ENCODE data around the gene CWC27.

Gene CWC27

DNA sequence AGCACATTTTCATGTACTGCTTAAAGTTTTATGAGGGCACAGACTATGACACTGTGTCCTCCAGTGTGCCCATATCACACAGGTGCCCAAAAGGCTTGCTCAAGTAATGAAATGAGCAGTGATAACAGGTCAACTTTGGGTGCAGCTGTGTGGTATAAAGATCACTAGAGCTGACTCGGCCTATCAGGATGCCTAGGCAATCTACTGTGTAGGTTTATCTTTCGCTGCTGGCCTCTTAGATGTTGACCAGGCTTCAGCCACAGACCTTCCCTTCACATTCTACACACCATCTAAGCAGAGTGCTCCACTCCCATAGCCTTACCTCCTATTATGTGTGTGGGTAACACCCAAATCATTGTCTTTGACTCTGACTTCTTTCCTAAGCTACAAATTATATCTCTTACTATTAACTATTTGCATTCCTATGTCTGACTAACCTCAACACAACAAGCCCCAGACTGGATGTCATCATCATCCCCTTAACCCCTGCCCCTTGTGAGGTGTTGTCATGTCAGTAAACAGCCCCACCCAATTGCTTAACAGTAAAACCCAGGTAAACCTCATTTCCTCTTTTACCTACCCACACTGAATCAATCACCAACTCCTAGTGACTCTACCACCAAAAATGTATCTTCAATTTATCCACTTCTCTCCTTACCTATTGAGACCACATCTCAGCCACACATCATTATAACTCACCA, 2.8 kb upstream of the CWC27 start:
- TF ChIP-seq, protein P1, sequence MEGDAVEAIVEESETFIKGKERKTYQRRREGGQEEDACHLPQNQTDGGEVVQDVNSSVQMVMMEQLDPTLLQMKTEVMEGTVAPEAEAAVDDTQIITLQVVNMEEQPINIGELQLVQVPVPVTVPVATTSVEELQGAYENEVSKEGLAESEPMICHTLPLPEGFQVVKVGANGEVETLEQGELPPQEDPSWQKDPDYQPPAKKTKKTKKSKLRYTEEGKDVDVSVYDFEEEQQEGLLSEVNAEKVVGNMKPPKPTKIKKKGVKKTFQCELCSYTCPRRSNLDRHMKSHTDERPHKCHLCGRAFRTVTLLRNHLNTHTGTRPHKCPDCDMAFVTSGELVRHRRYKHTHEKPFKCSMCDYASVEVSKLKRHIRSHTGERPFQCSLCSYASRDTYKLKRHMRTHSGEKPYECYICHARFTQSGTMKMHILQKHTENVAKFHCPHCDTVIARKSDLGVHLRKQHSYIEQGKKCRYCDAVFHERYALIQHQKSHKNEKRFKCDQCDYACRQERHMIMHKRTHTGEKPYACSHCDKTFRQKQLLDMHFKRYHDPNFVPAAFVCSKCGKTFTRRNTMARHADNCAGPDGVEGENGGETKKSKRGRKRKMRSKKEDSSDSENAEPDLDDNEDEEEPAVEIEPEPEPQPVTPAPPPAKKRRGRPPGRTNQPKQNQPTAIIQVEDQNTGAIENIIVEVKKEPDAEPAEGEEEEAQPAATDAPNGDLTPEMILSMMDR (IDR thresholded peaks at IDR 0.05; ENCODE audit: insufficient read depth, low read depth, low read length, missing control alignments), result no peak
- peak; percentile 99 for DNase-seq (ENCODE audit: low read depth)
- H3K4me3 ChIP-seq (ENCODE audit: low read length), result no peak overlapping the region

DNA sequence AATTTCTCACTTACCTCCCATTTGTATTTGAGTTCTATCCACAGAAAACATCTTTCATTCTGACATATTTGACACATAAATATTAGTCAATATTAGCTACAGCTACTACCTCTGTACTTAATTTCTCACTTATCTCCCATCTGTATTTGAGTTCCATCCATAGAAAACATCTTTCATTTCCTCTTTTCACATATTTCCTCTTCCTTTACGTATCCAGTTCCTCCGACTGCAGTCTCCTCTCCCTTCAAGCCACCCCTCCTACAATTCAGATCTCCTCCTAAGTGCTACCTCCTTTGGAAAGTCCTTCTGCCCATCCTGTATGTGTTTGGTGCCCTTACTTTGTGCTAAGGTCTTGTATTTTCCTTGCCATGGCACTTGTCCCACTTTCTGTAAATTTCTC, 1.8 kb upstream of the CWC27 start:
- H3K4me3 ChIP-seq (ENCODE audit: low read length), result peak overlapping the region; percentile 72
- DNase-seq (ENCODE audit: low read depth), result no peak
- TF ChIP-seq, protein P1 (IDR thresholded peaks at IDR 0.05; ENCODE audit: insufficient read depth, low read depth, low read length, missing control alignments), result no peak

DNA sequence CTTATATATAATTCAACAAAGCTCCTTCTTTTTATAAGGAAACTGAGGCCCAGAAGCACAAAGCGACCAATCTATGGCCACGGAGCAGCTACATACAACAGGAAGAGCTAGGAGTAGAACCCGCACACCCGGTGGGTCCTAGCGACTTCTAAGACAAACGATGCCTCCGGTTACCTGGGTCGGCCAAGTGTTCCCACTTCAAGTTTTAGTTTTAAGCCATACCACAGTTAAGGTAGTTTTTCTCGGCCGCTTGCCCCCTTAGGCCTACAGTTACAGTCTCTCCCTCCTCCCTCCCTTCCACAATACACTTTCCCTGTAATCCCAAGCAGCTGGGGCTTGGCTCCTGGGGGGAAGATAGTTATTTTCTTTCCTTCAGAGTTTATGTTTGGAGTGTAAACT, 772 bp upstream of the CWC27 start:
- peak overlapping the region; percentile 72 for H3K4me3 ChIP-seq (ENCODE audit: low read length)
- TF ChIP-seq, protein P1 (IDR thresholded peaks at IDR 0.05; ENCODE audit: insufficient read depth, low read depth, low read length, missing control alignments), result no peak
- peak; percentile 38 for DNase-seq (ENCODE audit: low read depth)

DNA sequence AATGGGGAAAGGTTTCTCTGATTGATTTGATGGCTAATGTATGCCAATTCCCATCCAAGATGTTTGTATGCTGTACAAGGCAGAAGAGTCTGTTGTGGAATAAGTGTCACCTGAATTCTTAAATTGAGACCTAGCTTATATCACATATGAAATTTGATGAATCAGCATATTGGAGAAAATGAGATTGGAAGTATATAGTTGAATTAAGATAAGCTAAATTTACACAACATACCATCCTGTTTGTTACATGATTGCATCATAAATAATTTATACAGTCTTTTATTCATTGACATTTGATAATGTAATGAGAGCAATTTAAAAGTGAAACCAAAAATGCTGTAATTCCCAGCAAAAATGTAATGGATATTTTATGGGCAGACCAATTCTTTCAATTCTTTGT, 1.1 kb downstream of the CWC27 start:
- no peak for DNase-seq (ENCODE audit: low read depth)
- TF ChIP-seq, protein P1 (IDR thresholded peaks at IDR 0.05; ENCODE audit: insufficient read depth, low read depth, low read length, missing control alignments), result no peak
- peak overlapping the region; percentile 72 for H3K4me3 ChIP-seq (ENCODE audit: low read length)

DNA sequence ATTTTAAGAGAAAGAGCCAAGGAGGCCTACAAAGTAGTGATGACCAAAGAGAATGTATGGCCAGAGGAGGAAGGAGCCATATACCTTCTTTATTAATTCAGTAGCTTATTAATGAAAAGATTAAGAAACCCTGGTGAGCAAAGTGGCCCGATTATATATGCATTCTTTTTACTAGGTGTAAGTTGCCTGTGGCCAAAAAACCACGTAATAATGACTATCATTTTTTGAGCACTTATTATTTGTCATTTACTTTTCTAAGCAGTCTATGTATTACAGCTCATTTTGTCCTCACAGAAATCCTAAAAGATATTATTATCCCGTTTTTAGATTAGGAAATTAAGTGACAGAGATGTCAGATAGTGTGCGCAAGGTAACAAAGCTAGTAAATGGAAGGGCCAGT, 3.0 kb downstream of the CWC27 start:
- no peak overlapping the region for H3K4me3 ChIP-seq (ENCODE audit: low read length)
- DNase-seq (ENCODE audit: low read depth), result peak; percentile 73
- TF ChIP-seq, protein P1 (IDR thresholded peaks at IDR 0.05; ENCODE audit: insufficient read depth, low read depth, low read length, missing control alignments), result no peak

DNA sequence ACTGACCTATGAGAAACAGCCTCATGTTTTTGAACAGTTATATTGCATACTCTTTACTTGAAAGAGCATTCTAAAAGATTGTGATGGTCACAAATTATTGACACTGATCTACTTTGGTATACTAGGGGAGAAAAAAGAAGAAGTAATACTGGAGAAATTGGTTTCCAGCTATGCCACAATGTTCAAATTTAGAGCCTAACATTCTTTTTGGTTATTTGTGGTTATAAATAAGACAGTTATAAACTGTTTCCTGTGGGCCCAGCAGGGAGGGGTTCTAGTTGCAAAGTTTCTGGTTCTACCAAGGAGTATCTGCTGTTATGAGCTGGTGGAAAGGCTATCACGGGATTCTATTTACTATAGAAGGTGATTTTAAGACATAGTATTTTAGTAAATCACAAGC, 4.8 kb downstream of the CWC27 start:
- H3K4me3 ChIP-seq (ENCODE audit: low read length), result no peak overlapping the region
- DNase-seq (ENCODE audit: low read depth), result no peak
- TF ChIP-seq, protein P1 (IDR thresholded peaks at IDR 0.05; ENCODE audit: insufficient read depth, low read depth, low read length, missing control alignments), result no peak

DNA sequence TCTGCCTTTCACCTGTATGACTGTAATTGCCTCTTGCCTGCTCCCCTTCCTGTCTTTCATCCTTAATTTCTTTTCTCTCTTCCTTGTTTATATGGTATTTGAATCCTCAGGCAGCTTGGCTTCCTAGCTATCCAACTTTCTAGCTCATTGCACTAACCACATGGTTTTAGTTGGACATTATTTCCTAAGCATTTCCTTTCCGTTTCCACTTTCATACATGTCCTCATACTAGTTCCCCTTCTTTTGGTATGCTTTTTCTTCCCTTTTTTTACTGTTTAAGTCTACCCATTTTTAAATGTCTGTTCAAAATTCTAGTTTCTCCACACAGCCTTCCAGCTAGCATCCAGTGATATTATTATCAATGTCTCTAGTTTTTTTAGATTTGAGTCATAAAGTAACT, 6.6 kb downstream of the CWC27 start:
- no peak overlapping the region for H3K4me3 ChIP-seq (ENCODE audit: low read length)
- no peak for DNase-seq (ENCODE audit: low read depth)
- TF ChIP-seq, protein P1 (IDR thresholded peaks at IDR 0.05; ENCODE audit: insufficient read depth, low read depth, low read length, missing control alignments), result no peak

Data from epithelial cell of esophagus (primary cell).